K562 (cell line): ENCODE results near the gene GTPBP8. TPM values are rescaled to one million over a fixed set of nuclear protein-coding genes. Genes with fewer than 3 reads are reported as not detected.

Experiments
- EP400 ChIP-seq: fragments of 450-650 bp; IDR thresholded peaks from 2 replicates; pipeline ENCODE4 v1.6.1; 2017; ENCODE audit warnings: antibody characterized with exemption, mild to moderate bottlenecking, moderate library complexity
- FOSL1 ChIP-seq: fragments of 200-800 bp; sonication (Bioruptor generic); conservative IDR thresholded peaks from 2 replicates; pipeline ENCODE4 v1.6.1; 2016; ENCODE audit warnings: missing genetic modification characterization, missing compliant biosample characterization
- JUN ChIP-seq, 2 experiments: sonication (generic) in 1 of 2; formaldehyde crosslinking in 1 of 2; IDR thresholded peaks; 2 replicates each; pipeline versions ENCODE4 v1.6.1 to v1.8.0; 2012 to 2022; ENCODE audit warnings: borderline replicate concordance in 2 of 2, mild to moderate bottlenecking in 2 of 2, improper control_type of control experiment in 1 of 2, low read depth in 1 of 2, low read length in 1 of 2, missing genetic modification reagents in 1 of 2
- JUND ChIP-seq, 2 experiments: IDR thresholded peaks; 2 replicates in 1 of 2; 3 replicates in 1 of 2; pipeline ENCODE4 v1.6.1; 2011; ENCODE audit warnings: borderline replicate concordance in 2 of 2, low read depth in 2 of 2, low read length in 2 of 2, improper control_type of control experiment in 1 of 2, missing biosample characterization in 1 of 2, missing genetic modification characterization in 1 of 2, missing genetic modification reagents in 1 of 2
- KLF1 ChIP-seq: fragments of 450-650 bp; IDR thresholded peaks from 2 replicates; pipeline ENCODE4 v1.6.1; 2016; ENCODE audit warnings: missing genetic modification characterization, missing compliant biosample characterization
- MYC ChIP-seq, 2 experiments: fragments of 250-450 bp in 1 of 2; sonication (Bioruptor Pico) in 1 of 2; IDR thresholded peaks; 2 replicates each; pipeline versions ENCODE4 v1.5.1 to v1.6.1; 2012 to 2021; ENCODE audit warnings: low read depth in 2 of 2, borderline replicate concordance in 1 of 2, improper control_type of control experiment in 1 of 2, low read length in 1 of 2, mild to moderate bottlenecking in 1 of 2, moderate library complexity in 1 of 2
- RAD21 ChIP-seq, 2 experiments: fragments of 250-450 bp in 1 of 2; fragments of 450-650 bp in 1 of 2; sonication (Bioruptor Pico) in 1 of 2; formaldehyde crosslinking in 1 of 2; IDR thresholded peaks in 1 of 2; conservative IDR thresholded peaks in 1 of 2; 2 replicates each; pipeline versions ENCODE4 v1.4.0 to v1.8.0; 2020 to 2022; ENCODE audit warnings: mild to moderate bottlenecking in 2 of 2, moderate library complexity in 1 of 2
- ZKSCAN1 ChIP-seq: fragments of 150-350 bp; IDR thresholded peaks from 2 replicates; pipeline ENCODE4 v1.6.1; 2016; ENCODE audit warnings: low read depth, low read length
- ZNF274 ChIP-seq: IDR thresholded peaks from 2 replicates; pipeline ENCODE4 v1.6.1; 2011; ENCODE audit warnings: low read depth, mild to moderate bottlenecking, low read length, moderate library complexity, borderline replicate concordance
- polyA plus RNA-seq, 8 experiments: library from polyadenylated mRNA; depleted of rRNA in 4 of 8; stranded (reverse) in 5 of 8; unstranded in 3 of 8; fragments of >200 nt; fragmentation: Nextera tagmentation in 2 of 8; fragmentation: Illumina TruSeq in 1 of 8; extraction: Ambion mirVana in 2 of 8; extraction: Trizol in 1 of 8; gene quantifications; 2 replicates each; pipeline versions ENCODE4 v1.2.1 to v1.2.3, GENCODE V29; 2011 to 2014; ENCODE audit warnings: inconsistent platforms in 1 of 8, missing spikeins in 1 of 8
- total RNA-seq, 7 experiments: library from RNA; depleted of rRNA in 6 of 7; stranded (reverse); fragments of >200 nt in 6 of 7; fragmentation: Illumina TruSeq in 2 of 7; extraction: Trizol in 2 of 7; gene quantifications; 2 replicates each; pipeline versions ENCODE4 v1.2.1 to v1.2.3, GENCODE V29; 2011 to 2021; ENCODE audit warnings: low replicate concordance in 1 of 7
- TF ChIP-seq, protein P1 (sequence below), 2 experiments: fragments of 450-650 bp; formaldehyde crosslinking in 1 of 2; IDR thresholded peaks; 2 replicates each; pipeline versions ENCODE4 v1.4.0 to v1.6.1; 2014 to 2020; ENCODE audit warnings: mild to moderate bottlenecking in 2 of 2, borderline replicate concordance in 1 of 2, low read depth in 1 of 2
- TF ChIP-seq, protein P2 (sequence below): fragments of 450-650 bp; IDR thresholded peaks from 2 replicates; pipeline ENCODE4 v1.6.1; 2016; ENCODE audit warnings: borderline replicate concordance
- TF ChIP-seq, protein P3 (sequence below): fragments of 450-650 bp; IDR thresholded peaks from 2 replicates; pipeline ENCODE4 v1.6.1; 2014; ENCODE audit warnings: low read depth, mild to moderate bottlenecking, moderate library complexity, borderline replicate concordance
- TF ChIP-seq, protein P4 (sequence below): sonication (generic); formaldehyde crosslinking; IDR thresholded peaks from 2 replicates; pipeline ENCODE4 v1.9.0; 2022; ENCODE audit warnings: mild to moderate bottlenecking, missing genetic modification reagents

Gene GTPBP8
- total and polyA plus RNA-seq, 9 of the 15 experiments (the other 6 are each of a cell fraction or from before 2014, with no cell fraction given) = 14.0 to 33.3 (median 20.8) TPM

DNA sequence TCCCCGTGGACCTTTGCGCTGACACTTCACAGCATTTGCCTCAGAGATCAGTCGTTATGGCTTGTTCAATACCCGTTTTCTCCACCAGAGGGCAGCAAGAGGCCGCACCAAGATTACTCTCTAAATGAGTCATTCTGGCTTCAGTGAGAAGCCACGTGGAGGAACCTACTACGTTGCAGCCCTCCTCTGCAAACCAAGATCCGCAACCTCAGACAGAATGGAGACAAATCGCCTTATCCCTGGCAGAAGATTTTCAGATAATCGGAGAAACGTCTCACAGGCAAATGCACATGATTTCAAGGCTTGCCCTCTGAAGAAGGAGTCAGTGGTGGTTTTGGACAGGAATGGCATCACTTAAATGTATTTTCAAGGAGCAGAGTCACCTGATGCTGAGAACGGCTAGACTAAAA lies 60.5 kb downstream of the GTPBP8 start (continued):
- TF ChIP-seq, protein P1, sequence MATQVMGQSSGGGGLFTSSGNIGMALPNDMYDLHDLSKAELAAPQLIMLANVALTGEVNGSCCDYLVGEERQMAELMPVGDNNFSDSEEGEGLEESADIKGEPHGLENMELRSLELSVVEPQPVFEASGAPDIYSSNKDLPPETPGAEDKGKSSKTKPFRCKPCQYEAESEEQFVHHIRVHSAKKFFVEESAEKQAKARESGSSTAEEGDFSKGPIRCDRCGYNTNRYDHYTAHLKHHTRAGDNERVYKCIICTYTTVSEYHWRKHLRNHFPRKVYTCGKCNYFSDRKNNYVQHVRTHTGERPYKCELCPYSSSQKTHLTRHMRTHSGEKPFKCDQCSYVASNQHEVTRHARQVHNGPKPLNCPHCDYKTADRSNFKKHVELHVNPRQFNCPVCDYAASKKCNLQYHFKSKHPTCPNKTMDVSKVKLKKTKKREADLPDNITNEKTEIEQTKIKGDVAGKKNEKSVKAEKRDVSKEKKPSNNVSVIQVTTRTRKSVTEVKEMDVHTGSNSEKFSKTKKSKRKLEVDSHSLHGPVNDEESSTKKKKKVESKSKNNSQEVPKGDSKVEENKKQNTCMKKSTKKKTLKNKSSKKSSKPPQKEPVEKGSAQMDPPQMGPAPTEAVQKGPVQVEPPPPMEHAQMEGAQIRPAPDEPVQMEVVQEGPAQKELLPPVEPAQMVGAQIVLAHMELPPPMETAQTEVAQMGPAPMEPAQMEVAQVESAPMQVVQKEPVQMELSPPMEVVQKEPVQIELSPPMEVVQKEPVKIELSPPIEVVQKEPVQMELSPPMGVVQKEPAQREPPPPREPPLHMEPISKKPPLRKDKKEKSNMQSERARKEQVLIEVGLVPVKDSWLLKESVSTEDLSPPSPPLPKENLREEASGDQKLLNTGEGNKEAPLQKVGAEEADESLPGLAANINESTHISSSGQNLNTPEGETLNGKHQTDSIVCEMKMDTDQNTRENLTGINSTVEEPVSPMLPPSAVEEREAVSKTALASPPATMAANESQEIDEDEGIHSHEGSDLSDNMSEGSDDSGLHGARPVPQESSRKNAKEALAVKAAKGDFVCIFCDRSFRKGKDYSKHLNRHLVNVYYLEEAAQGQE (IDR thresholded peaks at IDR 0.05; ENCODE audit: borderline replicate concordance) = peak; percentile 80; the same call in 1 of the 2 replicates
- TF ChIP-seq, protein P1 (CRISPR knock-in tag; IDR thresholded peaks at IDR 0.05; ENCODE audit: low read depth) = no peak
- TF ChIP-seq, protein P2, sequence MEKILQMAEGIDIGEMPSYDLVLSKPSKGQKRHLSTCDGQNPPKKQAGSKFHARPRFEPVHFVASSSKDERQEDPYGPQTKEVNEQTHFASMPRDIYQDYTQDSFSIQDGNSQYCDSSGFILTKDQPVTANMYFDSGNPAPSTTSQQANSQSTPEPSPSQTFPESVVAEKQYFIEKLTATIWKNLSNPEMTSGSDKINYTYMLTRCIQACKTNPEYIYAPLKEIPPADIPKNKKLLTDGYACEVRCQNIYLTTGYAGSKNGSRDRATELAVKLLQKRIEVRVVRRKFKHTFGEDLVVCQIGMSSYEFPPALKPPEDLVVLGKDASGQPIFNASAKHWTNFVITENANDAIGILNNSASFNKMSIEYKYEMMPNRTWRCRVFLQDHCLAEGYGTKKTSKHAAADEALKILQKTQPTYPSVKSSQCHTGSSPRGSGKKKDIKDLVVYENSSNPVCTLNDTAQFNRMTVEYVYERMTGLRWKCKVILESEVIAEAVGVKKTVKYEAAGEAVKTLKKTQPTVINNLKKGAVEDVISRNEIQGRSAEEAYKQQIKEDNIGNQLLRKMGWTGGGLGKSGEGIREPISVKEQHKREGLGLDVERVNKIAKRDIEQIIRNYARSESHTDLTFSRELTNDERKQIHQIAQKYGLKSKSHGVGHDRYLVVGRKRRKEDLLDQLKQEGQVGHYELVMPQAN = no peak; the same call in 1 of the 2 replicates
- TF ChIP-seq EP400 (peak; percentile 31; the same call in 1 of the 2 replicates), MYC (IDR thresholded peaks at IDR 0.05; ENCODE audit: low read depth, low read length) (peak; percentile 85), MYC (CRISPR knock-in tag; IDR thresholded peaks at IDR 0.05; ENCODE audit: borderline replicate concordance, low read depth) (no peak), RAD21 (CRISPR knock-in tag; conservative IDR thresholded peaks at IDR 0.05 in 1 of 2, IDR thresholded peaks at IDR 0.05 in 1 of 2) (peak; percentile 78 to 88), JUN (IDR thresholded peaks at IDR 0.05; ENCODE audit: borderline replicate concordance, low read depth, low read length) (peak; percentile 92), JUN (CRISPR knock-in tag; IDR thresholded peaks at IDR 0.05; ENCODE audit: borderline replicate concordance) (no peak), JUND (IDR thresholded peaks at IDR 0.05; ENCODE audit: borderline replicate concordance, low read depth, low read length) (peak; percentile 94), JUND (tag; IDR thresholded peaks at IDR 0.05; ENCODE audit: borderline replicate concordance, low read depth, low read length) (peak; percentile 94), FOSL1 (tag) (peak; percentile 89), ZKSCAN1 (peak; percentile 96), KLF1 (tag) (no peak), ZNF274 (no peak)
- TF ChIP-seq, protein P3, sequence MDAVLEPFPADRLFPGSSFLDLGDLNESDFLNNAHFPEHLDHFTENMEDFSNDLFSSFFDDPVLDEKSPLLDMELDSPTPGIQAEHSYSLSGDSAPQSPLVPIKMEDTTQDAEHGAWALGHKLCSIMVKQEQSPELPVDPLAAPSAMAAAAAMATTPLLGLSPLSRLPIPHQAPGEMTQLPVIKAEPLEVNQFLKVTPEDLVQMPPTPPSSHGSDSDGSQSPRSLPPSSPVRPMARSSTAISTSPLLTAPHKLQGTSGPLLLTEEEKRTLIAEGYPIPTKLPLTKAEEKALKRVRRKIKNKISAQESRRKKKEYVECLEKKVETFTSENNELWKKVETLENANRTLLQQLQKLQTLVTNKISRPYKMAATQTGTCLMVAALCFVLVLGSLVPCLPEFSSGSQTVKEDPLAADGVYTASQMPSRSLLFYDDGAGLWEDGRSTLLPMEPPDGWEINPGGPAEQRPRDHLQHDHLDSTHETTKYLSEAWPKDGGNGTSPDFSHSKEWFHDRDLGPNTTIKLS = peak; percentile 35; the same call in 1 of the 2 replicates
- TF ChIP-seq, protein P4, sequence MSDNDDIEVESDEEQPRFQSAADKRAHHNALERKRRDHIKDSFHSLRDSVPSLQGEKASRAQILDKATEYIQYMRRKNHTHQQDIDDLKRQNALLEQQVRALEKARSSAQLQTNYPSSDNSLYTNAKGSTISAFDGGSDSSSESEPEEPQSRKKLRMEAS = peak; percentile 63; the same call in 1 of the 2 replicates
